Osteocyte (in vitro differentiated cells): ENCODE measurements around the gene MIAT. TPM values are rescaled to one million over a fixed set of nuclear protein-coding genes. Genes with fewer than 3 reads are reported as not detected.

Source experiments
- DNase-seq: peaks from one replicate; pipeline ENCODE4 v3.0.0; 2021; ENCODE audit warnings: mixed read lengths; ENCODE audit not compliant: unreplicated experiment; ENCODE audit errors: extremely low spot score
- H3K27ac Mint-ChIP-seq: one replicate; pipeline ENCODE4 v1.8.0; 2021; ENCODE audit warnings: mild to moderate bottlenecking, mixed read lengths; ENCODE audit not compliant: unreplicated experiment
- H3K27me3 Mint-ChIP-seq: one replicate; pipeline ENCODE4 v1.8.0; 2021; ENCODE audit warnings: mixed read lengths; ENCODE audit not compliant: unreplicated experiment
- H3K36me3 Mint-ChIP-seq: one replicate; pipeline ENCODE4 v1.8.0; 2021; ENCODE audit warnings: mixed read lengths; ENCODE audit not compliant: unreplicated experiment
- H3K4me1 Mint-ChIP-seq: one replicate; pipeline ENCODE4 v1.8.0; 2021; ENCODE audit warnings: mixed read lengths; ENCODE audit not compliant: unreplicated experiment
- H3K4me3 Mint-ChIP-seq: one replicate; pipeline ENCODE4 v1.8.0; 2021; ENCODE audit warnings: mild to moderate bottlenecking, moderate library complexity, mixed read lengths; ENCODE audit not compliant: unreplicated experiment
- H3K9me3 Mint-ChIP-seq: one replicate; pipeline ENCODE4 v1.8.0; 2021; ENCODE audit warnings: mixed read lengths; ENCODE audit not compliant: unreplicated experiment
- total RNA-seq: library from RNA; stranded (reverse); gene quantifications from 2 replicates; pipeline ENCODE4 v1.2.1, GENCODE V29; 2021
- TF ChIP-seq, protein P1 (sequence below): fragments of 200-600 bp; sonication (generic); IDR thresholded peaks from 2 replicates; pipeline ENCODE4 v1.5.0; 2021; ENCODE audit warnings: antibody characterized with exemption, mild to moderate bottlenecking, moderate library complexity

The MIAT gene
- total RNA-seq, 1 donor from 2014 or later: 3.3 TPM

- Mint-ChIP-seq H3K9me3 (peaks cover 7% of the 10 kb centered on the region), H3K4me1 (peaks cover 42% of the 10 kb centered on the region), H3K36me3 (peaks cover 23% of the 10 kb centered on the region), H3K27me3 (no peaks in the 10 kb centered on the region), H3K4me3 (no peak overlapping the region), H3K27ac (peak overlapping the region; percentile 61)
- TF ChIP-seq, protein P1, sequence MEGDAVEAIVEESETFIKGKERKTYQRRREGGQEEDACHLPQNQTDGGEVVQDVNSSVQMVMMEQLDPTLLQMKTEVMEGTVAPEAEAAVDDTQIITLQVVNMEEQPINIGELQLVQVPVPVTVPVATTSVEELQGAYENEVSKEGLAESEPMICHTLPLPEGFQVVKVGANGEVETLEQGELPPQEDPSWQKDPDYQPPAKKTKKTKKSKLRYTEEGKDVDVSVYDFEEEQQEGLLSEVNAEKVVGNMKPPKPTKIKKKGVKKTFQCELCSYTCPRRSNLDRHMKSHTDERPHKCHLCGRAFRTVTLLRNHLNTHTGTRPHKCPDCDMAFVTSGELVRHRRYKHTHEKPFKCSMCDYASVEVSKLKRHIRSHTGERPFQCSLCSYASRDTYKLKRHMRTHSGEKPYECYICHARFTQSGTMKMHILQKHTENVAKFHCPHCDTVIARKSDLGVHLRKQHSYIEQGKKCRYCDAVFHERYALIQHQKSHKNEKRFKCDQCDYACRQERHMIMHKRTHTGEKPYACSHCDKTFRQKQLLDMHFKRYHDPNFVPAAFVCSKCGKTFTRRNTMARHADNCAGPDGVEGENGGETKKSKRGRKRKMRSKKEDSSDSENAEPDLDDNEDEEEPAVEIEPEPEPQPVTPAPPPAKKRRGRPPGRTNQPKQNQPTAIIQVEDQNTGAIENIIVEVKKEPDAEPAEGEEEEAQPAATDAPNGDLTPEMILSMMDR: no peak
- DNase-seq: no peak
Observed at GRCh38 chr22:26722159-26722558, 64.8 kb downstream of the MIAT start.

DNA sequence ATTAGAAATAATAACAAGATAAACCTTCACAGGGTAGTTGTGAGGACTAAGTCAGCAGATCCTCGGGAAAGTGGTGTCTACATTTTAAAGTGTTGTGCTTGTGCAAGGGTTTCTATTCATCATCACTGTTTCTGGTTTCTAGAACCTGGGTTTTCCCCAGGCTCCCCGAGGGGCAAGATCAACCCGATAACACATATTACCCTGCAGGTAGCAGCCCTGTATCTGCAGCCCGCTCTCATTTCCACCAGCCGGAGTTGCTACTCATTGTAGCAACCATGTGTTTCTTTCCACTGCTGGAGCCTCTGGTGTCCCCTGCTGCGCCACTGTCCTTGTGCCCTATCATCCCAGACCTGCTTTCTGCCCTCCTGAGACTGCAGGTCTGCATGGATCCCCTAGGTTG lies 67.0 kb downstream of the MIAT start:
- H3K4me1 Mint-ChIP-seq: peaks cover 32% of the 10 kb centered on the region
- no peak overlapping the region for H3K27ac Mint-ChIP-seq
- H3K4me3 Mint-ChIP-seq: no peak overlapping the region
- TF ChIP-seq, protein P1: no peak
- no peaks in the 10 kb centered on the region for H3K27me3 Mint-ChIP-seq
- DNase-seq: no peak
- peaks cover 12% of the 10 kb centered on the region for H3K9me3 Mint-ChIP-seq
- peaks cover 35% of the 10 kb centered on the region for H3K36me3 Mint-ChIP-seq

GRCh38 chr22:26725012-26725676 lies 67.8 kb downstream of the MIAT start:
- DNase-seq: no peak
- TF ChIP-seq, protein P1: no peak
- Mint-ChIP-seq H3K9me3 (peaks cover 12% of the 10 kb centered on the region), H3K4me3 (no peak overlapping the region), H3K36me3 (peaks cover 34% of the 10 kb centered on the region), H3K27me3 (no peaks in the 10 kb centered on the region), H3K27ac (no peak overlapping the region), H3K4me1 (peaks cover 28% of the 10 kb centered on the region)

Other genes with a start within 250 kb of the MIAT start
- 4.5 and 4.9 TPM in 2 replicates for gene ASPHD2, start 228.3 kb upstream of the MIAT start, total RNA-seq
- 35.8 and 37.1 TPM in 2 replicates for gene HPS4, start 173.8 kb upstream of the MIAT start, total RNA-seq
- gene SRRD, start 173.7 kb upstream of the MIAT start, total RNA-seq: 20.4 and 21.6 TPM in 2 replicates
- 32.1 and 39.0 TPM in 2 replicates for gene TFIP11, start 145.1 kb upstream of the MIAT start, total RNA-seq
- gene TPST2, start 67.5 kb upstream of the MIAT start, total RNA-seq: 16.3 and 19.0 TPM in 2 replicates
- gene CRYBB1, start 39.6 kb upstream of the MIAT start, total RNA-seq: not detected in 2 replicates
- not detected in 2 replicates for gene CRYBA4, start 35.6 kb upstream of the MIAT start, total RNA-seq